HG02870 (cell line): ENCODE results near the gene EGR1.
A peak's percentile ranks its signal among the peaks of the same experiment; 100 is the strongest.

Experiments
- ATAC-seq: cut with Tn5 transposase; IDR thresholded peaks from one replicate; pipeline ENCODE4 v1.9.1; 2021; ENCODE audit warnings: mild to moderate bottlenecking, moderate library complexity; ENCODE audit not compliant: unreplicated experiment

The EGR1 gene

DNA sequence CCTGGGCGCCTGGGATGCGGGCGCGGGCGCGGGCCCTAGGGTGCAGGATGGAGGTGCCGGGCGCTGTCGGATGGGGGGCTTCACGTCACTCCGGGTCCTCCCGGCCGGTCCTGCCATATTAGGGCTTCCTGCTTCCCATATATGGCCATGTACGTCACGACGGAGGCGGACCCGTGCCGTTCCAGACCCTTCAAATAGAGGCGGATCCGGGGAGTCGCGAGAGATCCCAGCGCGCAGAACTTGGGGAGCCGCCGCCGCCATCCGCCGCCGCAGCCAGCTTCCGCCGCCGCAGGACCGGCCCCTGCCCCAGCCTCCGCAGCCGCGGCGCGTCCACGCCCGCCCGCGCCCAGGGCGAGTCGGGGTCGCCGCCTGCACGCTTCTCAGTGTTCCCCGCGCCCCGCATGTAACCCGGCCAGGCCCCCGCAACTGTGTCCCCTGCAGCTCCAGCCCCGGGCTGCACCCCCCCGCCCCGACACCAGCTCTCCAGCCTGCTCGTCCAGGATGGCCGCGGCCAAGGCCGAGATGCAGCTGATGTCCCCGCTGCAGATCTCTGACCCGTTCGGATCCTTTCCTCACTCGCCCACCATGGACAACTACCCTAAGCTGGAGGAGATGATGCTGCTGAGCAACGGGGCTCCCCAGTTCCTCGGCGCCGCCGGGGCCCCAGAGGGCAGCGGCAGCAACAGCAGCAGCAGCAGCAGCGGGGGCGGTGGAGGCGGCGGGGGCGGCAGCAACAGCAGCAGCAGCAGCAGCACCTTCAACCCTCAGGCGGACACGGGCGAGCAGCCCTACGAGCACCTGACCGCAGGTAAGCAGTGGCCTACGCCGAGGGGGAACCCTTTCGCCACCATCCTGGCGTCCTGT lies at the start of gene EGR1:
Gene EGR1 (plus strand): TSS at position 219 of the 864 bp plus-strand sequence. CDS start 283 bp downstream, at position 502.
- ATAC-seq: peak; percentile 53

DNA sequence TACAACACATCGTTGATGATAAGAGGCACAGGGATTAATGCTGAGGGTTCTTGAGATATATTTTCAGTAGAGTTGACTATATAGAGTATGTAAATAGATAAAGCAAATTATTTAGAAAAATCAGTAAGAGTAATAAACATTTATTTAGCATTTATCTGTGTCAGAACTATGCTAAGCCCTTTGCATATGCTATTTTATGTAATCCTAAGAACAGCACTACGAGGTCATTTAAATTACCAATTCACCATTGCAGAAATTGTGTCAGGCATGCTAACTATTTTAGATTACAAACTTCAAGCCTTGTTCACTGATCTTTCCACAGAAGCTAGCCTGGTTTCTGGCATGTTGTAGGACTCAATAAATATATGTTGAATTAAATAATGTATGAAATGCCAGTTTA lies 46.8 kb upstream of the EGR1 start:
- ATAC-seq: no peak

DNA sequence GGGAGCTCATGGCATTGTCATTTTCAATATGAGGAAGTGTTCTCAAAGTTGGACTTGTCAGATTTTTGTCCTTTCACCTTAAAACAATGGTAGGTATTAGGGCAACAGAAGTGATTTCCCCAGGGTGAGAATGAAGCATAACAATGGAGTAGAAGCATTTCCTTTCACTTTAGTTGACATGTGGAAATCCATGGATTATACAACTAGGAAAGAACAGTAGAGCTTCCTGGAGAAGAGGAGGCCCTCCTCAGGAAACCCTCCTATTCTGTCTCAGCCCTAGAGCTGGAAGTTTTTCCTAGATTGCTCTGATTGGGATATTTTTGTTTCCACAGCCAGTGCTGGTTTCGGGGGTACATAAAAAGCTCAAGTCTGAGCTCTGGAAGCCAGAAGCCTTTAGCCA lies 40.2 kb upstream of the EGR1 start:
- ATAC-seq: no peak

DNA sequence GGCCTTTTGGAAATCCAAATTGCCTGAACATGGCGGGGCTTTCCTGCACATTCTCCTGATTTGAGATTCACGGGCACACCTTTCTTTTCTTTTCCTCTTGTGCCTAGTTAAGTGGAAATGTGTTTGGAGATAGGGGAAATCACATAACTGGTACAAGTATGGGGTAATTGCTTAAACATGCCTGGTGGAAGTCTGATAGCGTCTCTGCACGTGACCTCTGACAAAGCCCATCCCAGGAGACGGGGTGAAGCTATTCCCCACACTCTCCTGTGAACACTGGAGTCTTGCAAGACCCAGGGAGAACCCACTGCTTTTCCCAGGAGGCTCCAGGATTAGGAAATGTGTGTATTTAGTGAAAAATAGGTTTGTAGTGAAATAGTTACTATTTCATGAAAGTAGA lies 29.3 kb upstream of the EGR1 start:
- no peak for ATAC-seq

DNA sequence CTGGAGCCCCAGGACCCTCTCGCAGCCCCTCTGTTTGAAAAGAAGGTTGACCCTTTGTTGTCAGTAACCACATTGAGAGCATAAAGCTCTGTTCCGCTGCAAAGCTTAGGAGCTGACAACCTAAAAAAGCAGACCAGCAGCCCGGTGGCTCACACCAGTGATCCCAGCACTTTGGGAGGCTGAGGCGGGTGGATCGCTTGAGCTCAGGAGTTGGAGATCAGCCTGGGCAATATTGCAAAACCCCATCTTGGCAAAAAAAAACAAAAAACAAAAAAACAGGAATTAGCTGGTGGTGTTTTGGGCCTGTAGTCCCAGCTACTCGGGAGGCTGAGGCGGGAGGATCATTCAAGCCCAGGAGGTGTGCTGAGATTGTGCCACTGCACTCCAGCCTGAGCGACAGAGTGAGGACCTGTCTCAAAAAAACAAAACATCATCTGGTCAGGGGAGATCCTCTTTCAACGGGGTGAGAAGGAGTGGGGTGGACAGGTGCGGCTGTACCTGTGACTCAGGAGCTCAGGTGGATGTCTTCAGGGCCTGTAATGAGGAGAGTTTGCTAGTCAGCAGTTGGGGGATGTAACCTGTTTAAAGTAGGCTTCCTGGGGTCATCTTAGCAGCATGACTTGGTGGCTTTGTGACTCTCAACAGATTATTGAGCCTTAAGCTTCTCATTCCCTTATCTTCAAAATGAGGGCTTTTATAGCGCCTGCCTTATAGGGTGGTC lies 27.1 kb upstream of the EGR1 start:
- no peak for ATAC-seq

DNA sequence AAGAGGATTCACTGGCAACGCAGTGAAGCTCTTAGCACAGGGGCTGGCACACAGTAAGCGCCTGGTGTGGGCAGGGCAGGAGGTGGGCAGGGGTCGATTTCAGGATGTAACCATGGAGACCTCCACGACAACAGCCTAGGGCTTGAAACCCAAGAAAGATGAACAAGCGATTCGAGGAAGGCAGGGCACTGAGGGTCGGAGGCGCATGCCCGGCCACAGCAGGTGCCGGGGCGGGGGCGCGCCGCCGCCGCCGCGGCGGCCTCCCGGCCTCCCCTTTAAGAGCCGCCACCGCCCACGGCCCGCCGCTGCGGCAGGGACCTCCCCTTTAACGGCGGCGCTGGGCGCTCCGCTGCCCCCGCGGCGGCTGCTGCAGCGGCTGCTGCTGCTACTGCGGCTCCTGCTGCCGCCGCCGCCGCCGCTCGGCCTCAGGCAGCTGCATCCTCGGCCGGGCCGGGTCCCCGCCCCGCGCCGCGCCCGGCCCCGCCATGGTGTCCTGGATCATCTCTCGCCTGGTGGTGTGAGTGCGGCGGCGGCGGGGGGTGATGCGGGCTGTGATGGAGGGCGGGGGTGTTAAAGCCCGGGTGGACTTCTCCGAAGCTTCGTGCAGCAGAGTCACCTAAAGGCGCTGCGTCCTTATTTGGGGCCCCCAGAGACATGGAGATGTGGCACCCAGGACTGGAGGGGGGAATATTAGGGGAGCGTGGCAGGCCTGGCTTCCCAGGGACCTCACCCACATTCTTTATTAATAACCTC lies 26.4 kb upstream of the EGR1 start, which contains the start of gene REEP2:
Gene REEP2 (plus strand): TSS at position 334 of the 753 bp plus-strand sequence. CDS start 152 bp downstream, at position 486.
- ATAC-seq: peak; percentile 71

DNA sequence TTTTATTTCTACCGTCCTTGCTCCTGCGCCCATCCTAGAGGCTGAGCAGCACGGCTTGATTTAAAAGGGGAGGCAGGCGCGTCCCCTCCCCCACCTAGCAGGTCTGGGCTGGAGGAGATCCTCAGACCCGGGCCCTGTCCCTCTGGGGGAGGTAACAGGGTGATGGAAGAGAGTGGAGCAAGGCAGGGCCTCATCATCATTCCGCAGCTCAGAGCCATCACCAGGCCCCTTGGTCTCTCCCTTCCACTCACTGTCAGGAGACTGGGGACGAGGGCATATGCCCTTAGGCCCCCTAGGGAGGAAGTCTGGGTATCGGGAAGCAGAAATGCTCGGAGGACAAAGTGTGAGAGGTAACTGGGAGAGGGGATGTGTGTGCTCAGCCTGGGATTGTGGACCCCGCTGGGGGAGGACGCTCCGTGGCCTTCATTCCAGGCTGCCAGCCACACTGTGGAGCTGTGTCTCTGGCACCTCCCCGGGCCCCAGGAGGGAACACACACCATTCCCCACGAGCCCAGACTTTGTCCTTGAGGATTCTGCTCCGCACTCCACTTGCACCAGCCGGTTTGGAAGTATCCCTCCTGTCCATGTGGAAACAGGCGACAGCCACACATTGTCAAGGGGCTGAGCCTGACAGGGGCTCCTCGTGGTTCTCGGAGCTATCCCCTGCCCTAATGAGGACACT lies 25.7 kb upstream of the EGR1 start:
- ATAC-seq: no peak

DNA sequence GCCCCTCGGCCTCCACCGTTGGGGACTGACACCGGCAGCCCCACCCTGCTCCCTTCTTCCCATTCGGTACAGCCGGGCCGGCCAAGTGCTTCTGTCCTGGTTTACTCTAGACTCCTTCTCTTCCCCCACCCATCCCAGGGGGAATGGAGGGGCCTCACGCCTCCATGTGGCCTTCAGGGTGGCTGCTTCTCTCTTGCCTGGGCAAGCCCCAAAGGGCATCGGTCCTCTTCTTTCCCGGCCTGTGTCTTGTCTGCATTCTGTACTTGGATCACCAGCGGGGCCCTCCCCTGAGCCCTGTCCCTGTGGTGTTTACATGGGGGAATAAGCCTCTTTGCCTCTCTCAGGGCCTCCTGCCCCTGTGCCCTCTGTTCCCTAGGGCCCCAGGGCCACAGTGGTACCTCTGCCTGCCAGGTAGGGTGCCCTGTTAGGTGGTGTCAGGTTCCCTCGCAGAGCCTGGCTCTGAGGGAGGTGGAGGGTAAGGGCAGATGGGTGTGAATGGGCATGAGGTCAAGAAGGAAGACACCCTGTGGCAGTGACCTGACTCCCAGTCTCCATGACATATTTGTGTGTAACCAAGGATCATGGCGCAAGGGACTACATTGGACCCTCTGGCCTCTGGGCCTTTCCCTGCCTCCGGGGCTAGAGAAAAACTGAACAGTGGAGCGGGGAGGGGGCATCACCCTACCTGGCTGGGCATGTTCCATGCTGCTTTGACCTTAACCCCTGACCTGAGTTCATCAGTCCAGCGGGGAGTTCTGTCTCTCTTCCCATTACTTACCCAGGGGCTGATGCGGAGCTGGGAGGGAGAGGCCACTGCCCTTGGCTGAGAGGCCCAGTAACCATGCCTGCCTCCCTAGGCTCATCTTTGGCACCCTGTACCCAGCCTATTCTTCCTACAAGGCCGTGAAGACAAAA lies 24.9 kb upstream of the EGR1 start:
- ATAC-seq: no peak

DNA sequence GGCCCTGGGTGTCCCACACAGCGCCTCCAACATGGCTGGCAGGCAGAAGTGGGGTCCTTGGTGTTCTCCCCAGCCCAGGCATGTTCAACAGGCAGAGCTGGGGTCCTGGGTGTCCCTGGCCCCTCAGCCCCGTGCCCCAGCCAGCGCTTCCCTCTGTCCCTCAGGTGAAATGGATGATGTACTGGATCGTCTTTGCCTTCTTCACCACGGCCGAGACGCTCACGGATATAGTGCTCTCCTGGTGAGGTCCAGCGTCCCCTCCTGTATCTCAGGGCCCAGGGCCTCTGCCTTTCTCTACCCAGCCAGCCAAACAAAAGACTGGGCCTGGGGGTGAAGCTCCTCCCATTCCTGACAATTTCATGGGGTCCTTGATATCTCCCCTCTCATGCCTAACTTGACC lies 24.1 kb upstream of the EGR1 start:
- ATAC-seq: no peak

DNA sequence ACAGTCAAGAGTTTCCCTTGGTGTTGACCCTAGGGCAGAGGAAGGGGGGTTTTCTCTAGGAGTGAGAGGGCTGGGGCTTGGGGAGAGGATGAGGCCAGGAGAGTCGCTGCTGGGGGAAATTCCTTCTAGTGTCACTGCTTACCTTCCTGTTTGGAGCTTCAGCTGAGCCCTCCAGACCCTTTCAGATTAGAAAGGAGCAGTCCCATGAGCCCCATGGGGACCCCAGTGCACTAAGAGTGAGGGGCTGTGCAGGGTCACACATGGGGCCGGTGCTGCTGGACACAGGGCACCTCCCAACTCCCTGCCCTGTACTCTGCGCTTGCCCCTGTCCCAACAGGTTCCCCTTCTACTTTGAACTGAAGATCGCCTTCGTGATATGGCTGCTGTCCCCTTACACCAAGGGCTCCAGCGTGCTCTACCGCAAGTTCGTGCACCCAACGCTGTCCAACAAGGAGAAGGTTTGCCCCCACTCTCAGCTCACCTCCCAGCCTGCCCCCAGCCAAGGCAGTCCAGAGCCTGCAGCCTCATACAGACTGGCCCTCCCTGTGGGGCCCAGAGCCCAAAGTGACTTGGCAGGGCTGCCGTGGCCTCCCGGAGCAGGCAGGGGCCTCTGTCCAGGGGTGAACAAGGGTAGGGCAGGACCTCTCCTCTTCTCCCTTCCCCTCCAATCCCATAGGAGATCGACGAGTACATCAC lies 21.1 kb upstream of the EGR1 start:
- ATAC-seq: no peak

DNA sequence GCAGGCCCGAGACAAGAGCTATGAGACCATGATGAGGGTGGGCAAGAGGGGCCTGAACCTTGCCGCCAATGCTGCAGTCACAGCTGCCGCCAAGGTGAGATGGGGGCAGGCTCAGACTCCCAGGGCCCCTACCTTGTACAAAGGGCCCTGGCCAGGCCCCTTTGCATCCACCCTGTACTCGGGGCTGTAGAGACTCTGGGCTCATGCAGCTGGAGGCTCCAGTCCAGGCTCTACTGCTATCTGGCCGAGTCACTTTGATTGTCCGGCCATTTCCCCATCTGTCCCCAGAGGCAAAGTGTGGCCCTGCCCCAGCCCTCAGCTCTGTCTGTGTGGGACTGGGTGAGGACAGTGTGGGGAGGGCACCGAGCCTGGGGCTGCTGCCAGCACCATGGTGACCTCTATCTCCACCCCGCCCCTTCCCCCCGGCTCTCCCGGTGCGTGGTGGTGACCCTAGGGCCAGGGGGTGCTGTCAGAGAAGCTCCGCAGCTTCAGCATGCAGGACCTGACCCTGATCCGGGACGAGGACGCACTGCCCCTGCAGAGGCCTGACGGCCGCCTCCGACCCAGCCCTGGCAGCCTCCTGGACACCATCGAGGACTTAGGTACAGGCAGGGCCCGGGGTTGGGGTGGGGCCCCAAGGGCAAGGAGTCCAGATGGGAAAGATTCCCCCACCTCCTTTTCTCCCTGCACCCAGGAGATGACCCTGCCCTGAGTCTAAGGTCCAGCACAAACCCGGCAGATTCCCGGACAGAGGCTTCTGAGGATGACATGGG lies 20.3 kb upstream of the EGR1 start:
- ATAC-seq: no peak

DNA sequence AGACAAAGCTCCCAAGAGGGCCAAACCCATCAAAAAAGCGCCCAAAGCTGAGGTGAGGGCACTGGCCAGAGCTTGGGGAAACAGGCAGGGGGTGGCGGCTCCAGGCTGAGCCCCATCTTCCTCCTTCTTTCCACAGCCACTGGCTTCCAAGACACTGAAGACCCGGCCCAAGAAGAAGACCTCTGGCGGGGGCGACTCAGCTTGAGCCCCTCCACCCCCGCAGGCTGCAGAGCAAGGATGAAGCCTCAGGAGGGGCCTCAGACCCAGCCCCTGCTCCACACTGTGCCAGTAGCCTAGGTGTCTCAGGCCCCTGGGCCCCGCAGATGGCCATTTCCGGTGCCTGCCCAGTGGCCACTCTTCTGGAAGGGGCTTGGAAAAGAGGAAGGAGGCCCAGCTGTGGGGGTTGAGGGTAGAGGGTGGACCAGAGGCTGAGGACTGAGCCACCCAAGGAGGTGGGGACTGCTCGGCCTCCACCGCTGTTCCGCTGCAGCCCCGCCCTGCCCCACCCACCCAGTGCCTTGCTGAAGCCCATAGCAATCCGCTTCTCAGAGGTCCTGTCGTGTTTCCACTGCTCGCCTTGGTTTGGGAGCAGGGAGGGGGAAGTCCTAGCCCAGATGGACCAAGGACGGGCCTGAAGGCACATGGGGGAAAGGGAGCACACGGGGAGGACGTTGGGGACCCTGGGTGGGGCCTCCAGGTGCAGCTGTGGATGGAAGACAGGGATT lies 19.6 kb upstream of the EGR1 start:
- no peak for ATAC-seq

DNA sequence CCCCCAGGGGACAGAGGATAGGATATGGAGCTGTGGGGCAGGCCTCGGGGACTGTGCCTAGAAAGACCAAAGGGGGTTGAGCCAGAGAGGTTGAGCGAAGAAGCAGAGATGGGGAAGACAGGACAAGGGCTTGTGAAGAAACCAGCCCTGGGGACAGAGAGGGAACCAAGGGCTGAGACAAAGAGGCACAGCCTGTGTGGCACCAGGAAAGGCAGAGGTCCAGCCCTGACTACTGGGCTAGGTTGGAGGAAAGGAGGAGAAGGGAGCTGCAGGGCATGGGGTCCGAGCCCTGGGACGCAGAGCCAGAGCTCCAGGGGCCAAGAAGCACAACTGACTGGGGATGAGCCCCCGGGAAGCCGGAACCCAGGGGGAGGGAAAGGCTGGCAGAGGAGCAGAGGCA lies 17.2 kb upstream of the EGR1 start:
- no peak for ATAC-seq

DNA sequence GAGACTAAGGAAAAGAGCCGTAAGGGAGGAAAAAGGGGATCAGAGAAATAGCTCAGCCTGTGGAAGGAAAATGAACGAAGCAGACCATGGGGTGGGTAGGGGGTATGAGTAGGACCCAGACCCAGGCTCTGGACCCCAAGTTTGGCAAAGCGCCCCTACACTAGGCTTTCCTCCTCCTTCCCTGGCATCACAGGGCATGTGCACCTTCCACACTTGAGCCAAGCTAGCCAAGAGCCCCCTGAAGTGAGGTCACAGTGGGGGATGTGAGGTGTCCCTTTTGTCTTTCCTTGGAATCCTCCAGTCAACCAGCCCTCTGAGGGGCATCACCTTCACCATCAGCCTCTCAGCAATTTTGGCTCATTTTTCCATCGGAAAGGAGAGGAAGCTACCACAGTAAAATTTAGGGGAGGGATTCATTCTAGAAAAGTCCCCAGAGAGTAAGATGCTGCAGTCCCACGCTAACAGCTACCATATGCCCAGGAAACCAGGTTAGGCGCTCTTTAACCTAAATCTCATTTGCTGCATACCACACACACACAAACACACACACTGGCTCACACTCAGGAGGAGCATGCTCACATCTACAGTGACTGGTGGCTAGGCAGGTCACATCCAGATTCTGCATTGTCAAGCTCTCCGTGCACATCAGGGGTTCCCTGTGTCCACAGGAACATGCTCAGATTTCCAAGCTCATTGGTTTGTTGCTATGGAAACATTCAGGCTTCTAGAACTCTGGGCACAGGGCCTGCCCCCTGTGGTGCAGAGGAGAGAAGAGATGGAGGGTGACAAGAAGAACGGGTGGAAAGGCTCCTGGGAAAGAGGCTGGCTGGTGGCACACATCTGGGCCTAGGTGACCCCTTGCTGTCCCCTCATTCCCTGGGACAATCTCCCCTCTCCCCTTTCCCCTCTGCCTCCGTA lies 16.5 kb upstream of the EGR1 start:
- no peak for ATAC-seq

DNA sequence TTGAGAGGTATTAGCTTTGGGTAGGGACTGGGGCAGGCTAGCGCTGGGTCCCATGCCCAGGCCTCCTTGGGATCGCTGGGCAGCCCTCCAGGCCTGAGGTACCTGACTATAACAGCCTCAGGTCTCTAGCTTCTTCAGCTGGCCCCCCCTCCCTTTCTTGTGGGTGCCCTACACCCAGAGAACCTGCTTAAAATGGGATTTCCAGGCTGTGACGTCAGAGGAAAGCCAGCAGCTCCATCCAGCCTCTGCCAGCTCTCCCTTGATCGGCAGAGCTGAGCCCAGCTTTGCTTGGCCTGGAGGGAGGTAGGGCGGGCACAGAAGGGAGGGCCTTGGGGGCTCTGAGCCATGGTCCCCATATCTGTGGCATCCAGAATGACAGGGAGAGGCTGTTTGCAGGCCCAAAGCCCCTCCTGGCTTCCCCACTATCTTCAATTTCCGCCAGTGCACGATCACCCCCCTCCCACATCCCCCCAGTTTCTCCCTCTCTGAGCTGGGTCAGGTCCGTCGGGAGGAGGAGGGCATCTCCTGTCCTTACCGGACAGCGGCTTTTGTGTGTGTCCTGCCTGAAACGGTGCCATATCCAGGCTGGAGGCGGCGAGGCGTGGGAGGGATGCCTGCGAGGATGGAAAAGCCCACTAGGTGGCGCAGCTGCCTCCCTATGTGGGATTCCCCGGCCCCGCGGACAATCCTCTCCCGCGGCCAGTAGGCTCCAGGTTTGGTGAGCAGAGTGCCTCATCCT lies 15.6 kb upstream of the EGR1 start:
- ATAC-seq: no peak

DNA sequence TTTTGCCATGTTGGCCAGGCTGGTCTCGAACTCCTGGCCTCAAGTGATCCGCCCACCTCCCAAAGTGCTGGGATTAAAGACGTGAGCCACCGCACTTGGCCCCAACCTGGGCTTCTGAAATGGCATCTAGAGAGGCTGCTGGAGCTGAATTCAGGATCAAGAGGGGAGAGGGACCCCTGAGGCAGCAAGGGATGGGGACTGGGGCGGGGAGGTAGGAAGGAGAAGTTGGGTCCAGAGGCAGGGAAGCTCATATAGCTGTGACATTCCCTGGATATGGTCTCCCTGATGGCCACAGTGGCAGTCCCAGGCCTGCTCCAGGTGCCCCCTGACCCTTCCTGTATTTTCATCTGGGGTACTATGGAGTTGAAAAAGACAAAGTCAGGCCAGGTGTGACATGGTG lies 14.3 kb upstream of the EGR1 start:
- ATAC-seq: no peak
